ENCODE measurements around the gene GABBR1. TPM values are rescaled to one million over a fixed set of nuclear protein-coding genes. Genes with fewer than 3 reads are reported as not detected.
A peak's percentile ranks its signal among the peaks of the same experiment; 100 is the strongest.
"Not testable (repeated sequence)": the region's sequence is repeated elsewhere in the genome, so short reads cannot be mapped to it uniquely, and the experiment has no call there.

Gene GABBR1
- total RNA-seq, 4 donors from 2014 or later = 30.6 to 47.8 (median 40.6) TPM

DNA sequence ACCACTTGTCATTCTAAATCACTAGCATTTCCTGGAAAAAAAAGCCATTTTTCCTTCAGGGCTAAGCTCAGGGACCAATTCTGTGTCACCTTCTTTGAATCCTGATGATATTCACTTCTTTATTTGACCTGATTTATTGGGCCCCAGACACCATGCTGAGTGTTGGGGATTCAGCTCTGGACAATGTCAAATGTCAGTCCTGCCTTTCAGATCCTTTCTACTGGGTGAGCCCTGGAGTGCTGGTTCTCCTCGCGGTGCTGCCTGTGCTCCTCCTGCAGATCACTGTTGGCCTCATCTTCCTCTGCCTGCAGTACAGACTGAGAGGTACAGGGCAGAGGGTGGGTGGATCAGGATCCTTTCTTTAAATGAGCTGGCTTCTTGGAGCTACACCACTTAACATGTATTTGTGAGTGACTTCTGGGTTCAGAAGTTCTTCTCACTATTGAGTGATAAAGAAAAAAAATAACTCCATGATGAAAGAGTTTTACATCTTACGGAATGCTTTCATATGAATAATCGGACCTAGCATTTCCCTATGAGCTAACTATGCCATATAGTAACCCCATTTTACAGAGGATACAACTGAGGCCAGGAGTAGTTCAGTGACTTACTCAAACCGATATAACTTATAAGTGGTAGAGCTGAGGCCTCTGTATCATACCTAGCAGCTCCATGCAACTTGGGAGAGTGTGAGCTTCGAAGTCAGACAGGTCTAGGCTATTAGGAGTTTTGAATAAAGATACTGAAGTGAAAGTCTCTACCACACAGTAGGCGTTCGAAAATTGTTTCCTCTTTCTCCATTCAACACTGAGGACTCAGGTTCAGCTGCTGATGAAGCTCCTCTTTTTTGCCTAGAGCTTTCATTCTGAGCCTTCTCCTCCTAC, 33.2 kb upstream of the GABBR1 start:
- 78% methylated on average over 8 of the region's 8 CpGs for WGBS
- no peak for TF ChIP-seq POLR2A (IDR thresholded peaks at IDR 0.05; ENCODE audit: low read depth)
- TF ChIP-seq, protein P1, sequence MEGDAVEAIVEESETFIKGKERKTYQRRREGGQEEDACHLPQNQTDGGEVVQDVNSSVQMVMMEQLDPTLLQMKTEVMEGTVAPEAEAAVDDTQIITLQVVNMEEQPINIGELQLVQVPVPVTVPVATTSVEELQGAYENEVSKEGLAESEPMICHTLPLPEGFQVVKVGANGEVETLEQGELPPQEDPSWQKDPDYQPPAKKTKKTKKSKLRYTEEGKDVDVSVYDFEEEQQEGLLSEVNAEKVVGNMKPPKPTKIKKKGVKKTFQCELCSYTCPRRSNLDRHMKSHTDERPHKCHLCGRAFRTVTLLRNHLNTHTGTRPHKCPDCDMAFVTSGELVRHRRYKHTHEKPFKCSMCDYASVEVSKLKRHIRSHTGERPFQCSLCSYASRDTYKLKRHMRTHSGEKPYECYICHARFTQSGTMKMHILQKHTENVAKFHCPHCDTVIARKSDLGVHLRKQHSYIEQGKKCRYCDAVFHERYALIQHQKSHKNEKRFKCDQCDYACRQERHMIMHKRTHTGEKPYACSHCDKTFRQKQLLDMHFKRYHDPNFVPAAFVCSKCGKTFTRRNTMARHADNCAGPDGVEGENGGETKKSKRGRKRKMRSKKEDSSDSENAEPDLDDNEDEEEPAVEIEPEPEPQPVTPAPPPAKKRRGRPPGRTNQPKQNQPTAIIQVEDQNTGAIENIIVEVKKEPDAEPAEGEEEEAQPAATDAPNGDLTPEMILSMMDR (IDR thresholded peaks at IDR 0.05) = no peak
- TF ChIP-seq POLR2AphosphoS5 (IDR thresholded peaks at IDR 0.05) = no peak
- TF ChIP-seq EP300 (IDR thresholded peaks at IDR 0.05) = no peak
- H3K4me1 ChIP-seq = no peaks in the 10 kb centered on the region
- H3K9me3 ChIP-seq = no peaks in the 10 kb centered on the region
- H3K27me3 ChIP-seq = peaks cover 0 to 36% (median 0%) of the 10 kb centered on the region in 4 donors
- no peak overlapping the region for H3K27ac ChIP-seq (replicated peaks in 1 of 4)
- intact Hi-C loops (cut with DNase I) = no loop called here
- no peak overlapping the region for H3K4me3 ChIP-seq
- DNase-seq (ENCODE audit: extremely low spot score) = no peak
- H3K36me3 ChIP-seq = no peaks in the 10 kb centered on the region

DNA sequence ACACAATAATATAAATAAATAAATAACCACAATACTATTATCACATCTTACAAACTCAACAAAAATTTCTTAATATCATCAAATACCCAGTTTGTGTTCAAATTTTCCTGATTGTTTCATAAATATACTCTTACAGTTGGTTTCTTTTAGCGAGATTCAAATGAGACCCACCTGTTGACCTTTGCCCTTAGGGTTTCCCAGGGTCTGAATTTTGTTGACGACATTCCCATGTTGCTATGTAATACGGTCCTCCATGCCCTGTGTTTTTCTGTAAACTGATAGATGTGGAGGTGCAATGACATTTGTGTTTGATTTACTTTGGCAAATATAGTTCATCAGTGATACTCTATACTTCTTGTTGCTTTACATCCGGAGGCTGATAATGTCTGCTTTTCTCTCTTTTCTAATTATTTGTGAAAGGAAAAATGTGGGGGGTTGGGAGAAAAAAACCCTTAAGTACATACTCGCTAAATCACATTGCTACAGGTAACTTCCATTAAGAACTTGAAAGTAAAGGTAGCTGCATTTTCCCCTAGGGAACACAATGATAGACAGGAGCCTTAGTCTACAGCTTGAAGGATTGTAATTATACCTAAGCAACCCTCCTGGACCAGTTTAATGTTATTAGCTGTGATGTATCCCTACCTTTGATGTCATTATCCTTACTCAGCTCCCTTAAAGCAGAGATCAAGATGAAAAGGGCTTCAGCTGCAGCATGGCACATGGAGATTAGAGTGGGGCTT, 30.5 kb upstream of the GABBR1 start:
- TF ChIP-seq, protein P1 (IDR thresholded peaks at IDR 0.05) = no peak
- no peak for TF ChIP-seq POLR2AphosphoS5 (IDR thresholded peaks at IDR 0.05)
- TF ChIP-seq EP300 (IDR thresholded peaks at IDR 0.05) = no peak
- TF ChIP-seq POLR2A (IDR thresholded peaks at IDR 0.05; ENCODE audit: low read depth) = no peak
- intact Hi-C loops (cut with DNase I) = no loop called here
- no peak overlapping the region for H3K4me3 ChIP-seq
- DNase-seq (ENCODE audit: extremely low spot score) = no peak
- WGBS = 64% methylated on average over 5 of the region's 5 CpGs
- no peaks in the 10 kb centered on the region for H3K9me3 ChIP-seq
- no peak overlapping the region for H3K27ac ChIP-seq (replicated peaks in 1 of 4)
- peaks cover 0 to 25% (median 0%) of the 10 kb centered on the region in 4 donors for H3K27me3 ChIP-seq
- H3K36me3 ChIP-seq = no peaks in the 10 kb centered on the region
- no peaks in the 10 kb centered on the region for H3K4me1 ChIP-seq

DNA sequence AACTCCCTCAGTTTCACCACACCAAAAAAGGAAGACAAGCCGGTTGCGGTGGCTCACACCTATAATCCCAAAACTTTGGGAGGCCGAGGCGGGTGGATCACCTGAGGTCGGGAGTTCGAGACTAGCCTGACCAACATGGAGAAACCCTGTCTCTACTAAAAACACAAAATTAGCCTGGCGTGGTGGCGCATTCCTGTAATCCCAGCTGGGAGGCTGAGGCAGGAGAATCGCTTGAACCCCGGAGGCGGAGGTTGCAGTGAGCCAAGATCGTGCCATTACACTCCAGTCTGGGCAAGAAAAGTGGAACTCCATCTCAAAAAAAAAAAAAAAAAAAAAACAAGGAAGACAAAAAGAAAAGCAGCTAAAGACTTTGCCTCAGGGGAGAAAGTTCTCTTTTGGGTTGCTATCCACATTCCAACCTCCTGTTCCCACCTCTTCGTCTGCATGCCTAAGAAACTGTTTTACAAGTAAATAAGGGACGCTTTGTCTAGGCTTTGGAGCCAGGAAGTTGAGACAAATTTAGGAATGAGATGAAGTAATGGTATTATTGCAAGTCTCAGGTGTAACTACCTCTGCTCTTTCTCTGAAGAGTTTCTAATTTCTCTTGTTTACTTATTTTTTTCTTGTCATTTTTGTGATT, 28.6 kb upstream of the GABBR1 start:
- peaks cover 0 to 25% (median 0%) of the 10 kb centered on the region in 4 donors for H3K27me3 ChIP-seq
- H3K9me3 ChIP-seq; intact Hi-C loops (cut with DNase I); H3K36me3 ChIP-seq; H3K4me1 ChIP-seq; DNase-seq (ENCODE audit: extremely low spot score); H3K4me3 ChIP-seq; H3K27ac ChIP-seq (replicated peaks in 1 of 4): not testable (repeated sequence)
- WGBS = 58% methylated on average over 14 of the region's 14 CpGs

DNA sequence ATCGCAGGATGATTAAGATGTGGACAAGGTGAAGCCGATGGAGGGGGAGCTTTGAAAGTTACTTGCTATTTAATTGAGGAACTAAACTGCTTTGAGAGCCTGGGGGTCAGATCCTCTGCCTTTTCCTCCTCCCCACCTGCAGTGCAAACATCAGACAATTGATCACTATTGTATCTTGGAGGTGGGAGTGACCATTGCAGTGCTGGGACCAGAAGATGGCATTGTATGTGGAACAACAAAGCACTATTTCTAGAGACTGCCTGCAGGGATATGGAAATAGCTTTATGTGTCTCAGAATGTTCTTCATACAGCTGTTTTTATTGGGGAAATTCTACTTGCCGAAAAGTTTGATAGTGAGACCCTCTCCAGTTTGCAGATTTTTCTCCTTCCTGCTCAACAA, 28.1 kb upstream of the GABBR1 start:
- H3K4me3 ChIP-seq = no peak overlapping the region
- no peak overlapping the region for H3K27ac ChIP-seq (replicated peaks in 1 of 4)
- no peak for DNase-seq (ENCODE audit: extremely low spot score)
- H3K4me1 ChIP-seq = peaks cover 4 to 11% (median 8%) of the 10 kb centered on the region in 4 donors
- intact Hi-C loops (cut with DNase I) = no loop called here
- TF ChIP-seq EP300 (IDR thresholded peaks at IDR 0.05) = no peak
- TF ChIP-seq, protein P1 (IDR thresholded peaks at IDR 0.05) = no peak
- no peak for TF ChIP-seq POLR2A (IDR thresholded peaks at IDR 0.05; ENCODE audit: low read depth)
- TF ChIP-seq POLR2AphosphoS5 (IDR thresholded peaks at IDR 0.05) = no peak
- no peaks in the 10 kb centered on the region for H3K36me3 ChIP-seq
- H3K27me3 ChIP-seq = peaks cover 0 to 25% (median 0%) of the 10 kb centered on the region in 4 donors
- no peaks in the 10 kb centered on the region for H3K9me3 ChIP-seq
- 90% methylated on average over 3 of the region's 3 CpGs for WGBS

DNA sequence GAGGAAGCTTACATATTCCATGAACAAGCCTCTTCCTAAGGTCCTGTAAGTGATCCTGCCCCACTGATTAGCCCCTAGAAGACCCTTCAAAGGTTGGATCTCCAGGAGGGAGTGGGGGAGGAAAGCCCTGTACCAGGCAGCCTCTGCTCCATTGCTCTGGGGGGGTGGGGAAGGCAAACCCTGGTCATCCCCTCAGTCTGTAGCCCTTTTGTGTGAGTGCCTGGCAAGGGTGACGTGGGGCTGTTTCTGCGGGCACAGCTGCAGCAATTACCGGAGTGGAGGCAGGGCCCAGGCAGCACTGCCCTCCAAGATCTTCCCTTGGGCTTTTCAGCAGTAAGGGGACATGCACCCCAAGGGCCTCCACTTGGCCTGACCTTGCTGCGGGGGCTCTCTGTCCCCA, 23.8 kb upstream of the GABBR1 start, which contains the start of gene MOG:
Gene MOG (plus strand): TSS at position 295 of the 400 bp plus-strand sequence. CDS start 118 bp downstream, outside the sequence.
- Histone ChIP-seq H3K4me3 (no peak within 1 kb of the TSS), H3K27me3 (peaks cover 0 to under 1% (median 0%) of the 10 kb centered on the region in 4 donors), H3K4me1 (peaks cover 21 to 35% (median 31%) of the 10 kb centered on the region in 4 donors), H3K9me3 (no peaks in the 10 kb centered on the region), H3K27ac (replicated peaks in 1 of 4) (peak within 1 kb of the TSS; percentile 13 to 67 (median 43)), H3K36me3 (no peaks in the 10 kb centered on the region)
- DNase-seq (ENCODE audit: extremely low spot score) = no peak
- TF ChIP-seq, protein P1 (IDR thresholded peaks at IDR 0.05) = no peak
- TF ChIP-seq POLR2A (IDR thresholded peaks at IDR 0.05; ENCODE audit: low read depth) (no peak), EP300 (IDR thresholded peaks at IDR 0.05) (no peak), POLR2AphosphoS5 (IDR thresholded peaks at IDR 0.05) (no peak)
- 66% methylated on average over 3 of the region's 4 CpGs for WGBS
- intact Hi-C loops (cut with DNase I) = loop anchor here (10.0 kb wide), 1 partner anchor 68 kb away; the partner anchor contains the start of gene HLA-F

Data from esophagus muscularis mucosa (tissue), 4 donors.